Thymus (tissue), 11 donors: ENCODE data around the gene TMEM178B. TPM values are rescaled to one million over a fixed set of nuclear protein-coding genes. Genes with fewer than 3 reads are reported as not detected.
"Not testable (repeated sequence)": the region's sequence is repeated elsewhere in the genome, so short reads cannot be mapped to it uniquely, and the experiment has no call there.

Experiments used
- DNase-seq, 9 donors: peaks; one replicate each; pipeline ENCODE4 v3.0.0-alpha.2; 2013; ENCODE audit warnings: low spot score in 9 of 9, low read depth in 6 of 9, missing footprints in 1 of 9
- H3K27ac ChIP-seq, 2 donors: one replicate each; pipeline ENCODE4 v1.5.1; 2013; ENCODE audit warnings: control low read depth in 1 of 2, low read depth in 1 of 2, low read length in 1 of 2, mild to moderate bottlenecking in 1 of 2, moderate library complexity in 1 of 2
- H3K27me3 ChIP-seq, 2 donors: one replicate each; pipeline ENCODE4 v1.5.1; 2013; ENCODE audit warnings: low read length in 1 of 2; ENCODE audit not compliant: control insufficient read depth in 2 of 2, insufficient read depth in 1 of 2
- H3K36me3 ChIP-seq, 2 donors: one replicate each; pipeline ENCODE4 v1.5.1; 2013; ENCODE audit warnings: low read length in 1 of 2, mild to moderate bottlenecking in 1 of 2, moderate library complexity in 1 of 2; ENCODE audit not compliant: control insufficient read depth in 2 of 2, insufficient read depth in 2 of 2
- H3K4me1 ChIP-seq, 2 donors: one replicate each; pipeline ENCODE4 v1.5.1; 2013; ENCODE audit warnings: low read length in 2 of 2; ENCODE audit not compliant: control insufficient read depth in 2 of 2, insufficient read depth in 2 of 2
- H3K4me3 ChIP-seq, 2 donors: one replicate each; pipeline ENCODE4 v1.5.1; 2013; ENCODE audit warnings: low read length in 2 of 2, control low read depth in 1 of 2, mild to moderate bottlenecking in 1 of 2
- H3K9me3 ChIP-seq, 2 donors: one replicate each; pipeline ENCODE4 v1.5.1; 2013; ENCODE audit warnings: low read length in 1 of 2, mild to moderate bottlenecking in 1 of 2; ENCODE audit not compliant: control insufficient read depth in 2 of 2, insufficient read depth in 1 of 2
- WGBS: extraction: QIAGEN DNeasy Blood & Tissue Kit; methylation state at CpG from one replicate; pipeline ENCODE4 v1.1.7; 2013; 5-methylcytosine and 5-hydroxymethylcytosine counted together
- polyA plus RNA-seq: library from polyadenylated mRNA; stranded (reverse); fragments of 200-250 nt; gene quantifications from one replicate; pipeline ENCODE4 v1.2.3, GENCODE V29; 2013
- total RNA-seq: library from RNA; stranded (reverse); fragments of 120-200 nt; gene quantifications from one replicate; pipeline ENCODE4 v1.2.4, GENCODE V29; 2013
- donor health status: healthy.

The TMEM178B gene
- total and polyA plus RNA-seq, 2 donors = 0.68 to 2.0 TPM

GRCh38 chr7:141043616-141044015, 30.2 kb upstream of the TMEM178B start:
- WGBS = 91% methylated on average over 4 of the region's 4 CpGs
- no peak overlapping the region for H3K27ac ChIP-seq
- no peaks in the 10 kb centered on the region for H3K9me3 ChIP-seq

GRCh38 chr7:141045126-141045841, 28.6 kb upstream of the TMEM178B start:
- Histone ChIP-seq H3K4me3 (no peak overlapping the region), H3K9me3 (no peaks in the 10 kb centered on the region), H3K4me1 (no peaks in the 10 kb centered on the region), H3K27ac (no peak overlapping the region), H3K36me3 (no peaks in the 10 kb centered on the region), H3K27me3 (no peaks in the 10 kb centered on the region)
- 63% methylated on average over 7 of the region's 7 CpGs for WGBS
- DNase-seq = no peak

More at GRCh38 chr7:141043616-141044015, 30.2 kb upstream of the TMEM178B start:
- Histone ChIP-seq H3K27me3 (no peaks in the 10 kb centered on the region), H3K4me1 (no peaks in the 10 kb centered on the region), H3K4me3 (no peak overlapping the region), H3K36me3 (no peaks in the 10 kb centered on the region)
- no peak for DNase-seq

GRCh38 chr7:141045842-141046620, 27.8 kb upstream of the TMEM178B start:
- 94% methylated on average over 7 of the region's 7 CpGs for WGBS
- Histone ChIP-seq H3K27ac (no peak overlapping the region), H3K27me3 (no peaks in the 10 kb centered on the region), H3K36me3 (no peaks in the 10 kb centered on the region), H3K4me3 (no peak overlapping the region), H3K9me3 (no peaks in the 10 kb centered on the region), H3K4me1 (no peaks in the 10 kb centered on the region)
- DNase-seq = peak in 1 of 9 donors; percentile 1

- WGBS = 53% methylated on average over 9 of the region's 9 CpGs
Observed at GRCh38 chr7:141053626-141054025, 20.2 kb upstream of the TMEM178B start.

GRCh38 chr7:141055146-141055545, 18.7 kb upstream of the TMEM178B start:
- H3K36me3 ChIP-seq = no peaks in the 10 kb centered on the region
- H3K4me3 ChIP-seq = no peak overlapping the region
- H3K27ac ChIP-seq = no peak overlapping the region
- no peaks in the 10 kb centered on the region for H3K9me3 ChIP-seq
- no peaks in the 10 kb centered on the region for H3K4me1 ChIP-seq
- no peaks in the 10 kb centered on the region for H3K27me3 ChIP-seq
- DNase-seq = no peak
- 96% methylated on average over 4 of the region's 4 CpGs for WGBS

More at GRCh38 chr7:141053626-141054025, 20.2 kb upstream of the TMEM178B start:
- no peaks in the 10 kb centered on the region for H3K27me3 ChIP-seq
- H3K36me3 ChIP-seq = no peaks in the 10 kb centered on the region
- no peak overlapping the region for H3K27ac ChIP-seq
- no peaks in the 10 kb centered on the region for H3K9me3 ChIP-seq
- H3K4me1 ChIP-seq = no peaks in the 10 kb centered on the region
- no peak overlapping the region for H3K4me3 ChIP-seq
- DNase-seq = peak in 1 of 9 donors; percentile 15

GRCh38 chr7:141057788-141058187, 16.1 kb upstream of the TMEM178B start:
- DNase-seq = no peak
- Histone ChIP-seq H3K27me3 (no peaks in the 10 kb centered on the region), H3K9me3 (no peaks in the 10 kb centered on the region), H3K4me3 (no peak overlapping the region), H3K27ac (no peak overlapping the region), H3K36me3 (no peaks in the 10 kb centered on the region), H3K4me1 (no peaks in the 10 kb centered on the region)
- 87% methylated on average over 3 of the region's 3 CpGs for WGBS

GRCh38 chr7:141067856-141068255, 6.0 kb upstream of the TMEM178B start:
- H3K4me3 ChIP-seq, H3K9me3 ChIP-seq, H3K36me3 ChIP-seq, DNase-seq, H3K27ac ChIP-seq: not testable (repeated sequence)
- Histone ChIP-seq H3K4me1 (peaks cover 0 to 12% of the 10 kb centered on the region in 2 donors), H3K27me3 (peaks cover 25 to 39% of the 10 kb centered on the region in 2 donors)
- 87% methylated on average over 8 of the region's 16 CpGs for WGBS

GRCh38 chr7:141071260-141071854, 2.5 kb upstream of the TMEM178B start:
- Histone ChIP-seq H3K9me3 (no peaks in the 10 kb centered on the region), H3K36me3 (no peaks in the 10 kb centered on the region), H3K4me1 (peaks cover 0 to 16% of the 10 kb centered on the region in 2 donors), H3K4me3 (peak overlapping the region; percentile 16 to 38), H3K27me3 (peaks cover 51 to 74% of the 10 kb centered on the region in 2 donors), H3K27ac (no peak overlapping the region)
- peak in 5 of 9 donors; percentile 8 to 55 (median 27) for DNase-seq
- 4% methylated on average over 30 of the region's 30 CpGs for WGBS
